22Rv1 (cell line): Measurements from ENCODE around the gene DEPDC5.

Source experiments
- CTCF ChIP-seq: fragments of 450-650 bp; IDR thresholded peaks from 2 replicates; pipeline ENCODE4 v1.5.1; 2017; ENCODE audit warnings: mild to moderate bottlenecking
- ZFX ChIP-seq: fragments of 450-650 bp; IDR thresholded peaks from 2 replicates; pipeline ENCODE4 v1.6.1; 2017; ENCODE audit warnings: antibody characterized with exemption, borderline replicate concordance

GRCh38 chr22:31882971-31883370 is 129.2 kb downstream of the DEPDC5 start:
- TF ChIP-seq CTCF (no peak), ZFX (no peak)
